ENCODE measurements around the gene FLT1.

FLT1 gene

DNA sequence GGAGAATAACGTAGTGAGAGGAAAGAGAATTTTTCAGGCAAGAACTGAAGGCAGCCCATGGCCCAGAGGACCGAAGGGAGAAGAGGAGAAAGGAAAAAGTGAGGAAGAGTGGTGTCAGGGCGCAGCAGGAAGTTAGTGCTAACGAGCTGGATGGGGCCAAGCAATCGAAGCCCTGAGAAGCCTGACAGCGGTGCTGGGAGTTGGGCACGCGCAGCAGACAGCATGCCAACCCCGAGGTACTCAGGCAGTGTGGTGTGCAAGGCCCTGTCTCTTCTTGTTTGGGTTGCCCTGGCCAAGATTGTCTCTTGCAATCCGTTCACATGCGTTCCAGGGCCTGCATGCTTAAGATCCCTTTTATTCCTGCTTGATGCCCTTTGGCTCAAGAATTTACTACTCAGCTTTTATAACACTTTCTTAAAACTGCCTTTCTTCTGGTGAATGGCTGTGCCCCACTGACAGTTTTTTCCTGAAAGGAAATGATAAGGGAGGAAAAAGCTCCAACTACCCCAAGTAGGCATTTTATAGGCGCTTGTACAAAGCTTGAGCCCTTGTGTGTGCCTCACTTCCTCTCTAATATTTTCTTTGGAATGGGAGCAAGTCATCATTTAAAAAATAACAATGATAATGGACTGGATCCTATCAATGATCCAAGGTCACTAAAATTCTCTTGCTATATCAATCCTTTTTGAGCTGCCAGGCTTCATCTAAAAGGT is 115.4 kb downstream of the FLT1 start:
- DNase-seq (ENCODE audit: low read depth), result no peak

DNA sequence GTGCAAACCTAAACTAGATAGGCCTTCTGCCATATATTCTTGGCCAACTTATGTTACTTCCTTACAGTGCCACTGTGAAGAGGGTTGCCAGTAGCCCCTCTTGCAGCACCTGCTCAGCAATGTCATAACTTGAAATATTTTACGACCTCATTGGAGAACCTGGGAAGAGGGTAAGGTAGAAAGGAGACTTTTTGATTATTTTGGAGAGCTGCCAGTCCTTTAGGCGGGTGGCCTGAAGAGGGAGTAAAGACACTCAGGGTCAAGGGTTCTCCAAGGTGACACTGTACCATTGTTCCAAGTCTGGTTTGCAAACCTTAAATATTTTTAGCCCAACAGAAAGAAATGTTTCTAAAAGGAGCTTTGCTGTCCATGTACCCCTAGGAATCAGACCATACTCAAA is 118.3 kb downstream of the FLT1 start:
- DNase-seq (ENCODE audit: low read depth), result no peak

GRCh38 chr13:28375250-28375930 is 119.5 kb downstream of the FLT1 start:
- DNase-seq (ENCODE audit: low read depth), result no peak

DNA sequence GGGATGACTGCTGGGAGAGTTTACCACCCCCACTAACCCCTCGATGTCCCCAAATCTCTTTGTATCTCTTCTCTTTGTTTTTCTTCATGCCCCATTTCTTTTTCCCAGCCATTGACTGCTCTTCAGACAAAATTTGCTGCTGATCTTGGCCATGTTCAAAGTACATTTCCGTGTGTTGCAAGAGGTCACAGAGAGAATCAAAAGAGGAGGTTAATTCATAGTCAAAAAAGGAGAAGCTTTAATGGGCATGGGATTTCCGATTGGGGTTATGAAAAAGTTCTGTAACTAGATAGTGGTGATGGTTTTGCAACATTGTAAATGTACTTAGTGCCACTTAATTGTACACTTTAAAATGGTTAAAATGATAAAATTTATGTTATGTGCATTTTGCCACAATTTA is 121.1 kb downstream of the FLT1 start:
- no peak for DNase-seq (ENCODE audit: low read depth)

DNA sequence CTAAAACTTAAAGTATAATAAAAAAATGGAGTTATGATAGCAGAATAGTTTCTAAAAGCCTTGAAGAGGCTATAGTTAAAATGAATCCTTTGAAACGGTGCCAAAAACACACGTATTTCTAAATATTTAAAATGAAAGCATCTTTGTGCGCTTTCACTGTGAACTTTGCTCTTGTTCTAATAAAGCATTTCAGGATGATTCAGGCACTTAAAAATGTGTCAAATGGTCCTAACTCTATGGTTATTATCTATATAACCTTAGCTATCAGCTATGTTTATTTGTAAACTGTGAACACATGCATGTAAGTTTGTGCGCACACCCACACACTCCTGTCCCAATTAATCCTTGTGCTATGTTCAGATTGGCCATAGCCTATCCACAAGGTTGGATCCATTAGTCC is 124.5 kb downstream of the FLT1 start:
- no peak for DNase-seq (ENCODE audit: low read depth)

GRCh38 chr13:28358708-28359107 is 136.2 kb downstream of the FLT1 start:
- DNase-seq (ENCODE audit: low read depth), result no peak

- DNase-seq (ENCODE audit: low read depth), result no peak
These were observed 137.0 kb downstream of the FLT1 start for GRCh38 chr13:28357911-28358433.

DNA sequence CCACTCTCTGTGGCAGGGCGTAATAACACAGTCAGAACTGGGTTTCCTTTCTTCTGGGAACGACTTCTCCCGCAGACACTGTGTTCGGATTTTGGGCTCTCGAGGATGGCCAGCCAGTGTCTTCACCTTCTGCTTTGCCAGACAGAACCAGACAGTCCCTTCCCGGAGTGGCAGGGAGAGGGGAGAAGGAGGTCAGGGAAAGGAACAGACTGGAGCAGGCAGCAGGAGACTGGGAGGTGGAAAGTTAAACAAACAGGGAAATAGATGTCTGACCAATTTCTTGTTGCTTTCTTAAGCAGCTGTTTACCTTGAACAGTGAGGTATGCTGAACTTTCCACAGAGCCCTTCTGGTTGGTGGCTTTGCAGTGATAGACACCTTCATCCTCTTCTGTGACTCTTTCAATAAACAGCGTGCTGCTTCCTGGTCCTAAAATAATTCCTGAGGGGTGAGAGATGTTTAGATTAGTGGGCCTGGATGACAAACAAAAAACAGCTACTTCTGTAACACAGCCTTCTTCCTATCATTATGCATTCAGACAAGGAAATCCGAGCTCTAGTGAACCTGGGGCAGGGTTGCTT is 137.6 kb downstream of the FLT1 start:
- DNase-seq (ENCODE audit: low read depth), result no peak

DNA sequence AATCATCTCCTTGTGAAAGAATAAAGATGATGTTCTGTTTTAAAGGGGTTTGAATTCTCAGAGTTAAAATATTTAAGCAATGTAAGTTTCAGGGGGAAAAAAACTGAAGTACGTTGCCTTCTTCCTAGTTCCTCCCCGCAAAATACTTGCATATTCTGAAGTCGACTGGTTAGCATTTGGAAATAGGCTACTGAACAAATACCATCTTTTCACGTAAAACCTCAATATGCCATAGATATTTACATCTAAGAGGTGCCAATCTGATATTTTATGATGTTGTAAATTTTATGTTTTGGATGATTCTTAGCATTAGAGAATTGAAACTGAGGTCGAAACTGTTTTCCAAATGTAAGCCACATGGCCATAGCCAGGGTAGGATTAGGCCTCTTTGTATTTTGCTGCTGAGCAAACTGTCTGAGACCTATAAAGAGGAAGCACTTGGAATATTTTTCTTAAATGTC is 138.3 kb downstream of the FLT1 start:
- DNase-seq (ENCODE audit: low read depth), result no peak

- DNase-seq (ENCODE audit: low read depth), result no peak
These were observed 139.0 kb downstream of the FLT1 start for GRCh38 chr13:28355822-28356371.

GRCh38 chr13:28355046-28355821 is 139.7 kb downstream of the FLT1 start:
- DNase-seq (ENCODE audit: low read depth), result no peak

DNA sequence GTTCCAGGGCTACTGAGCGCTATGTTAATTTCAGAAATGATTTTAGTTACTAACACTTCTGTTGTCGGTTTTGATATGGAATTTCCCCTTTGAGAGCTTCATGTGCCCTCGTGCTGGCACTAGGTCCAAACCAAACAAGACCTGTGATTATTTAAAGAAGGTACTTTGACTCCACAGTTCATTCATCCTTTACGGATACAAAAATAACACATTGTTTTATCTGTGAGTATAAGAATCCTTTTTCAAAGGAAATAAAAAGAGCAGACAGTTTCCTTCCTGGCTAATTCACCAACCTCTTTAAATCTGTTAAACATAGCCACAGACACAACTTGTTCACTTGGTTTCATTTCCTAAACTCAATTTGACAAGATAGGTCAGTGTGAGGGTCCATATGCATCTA is 141.2 kb downstream of the FLT1 start:
- no peak for DNase-seq (ENCODE audit: low read depth)

DNA sequence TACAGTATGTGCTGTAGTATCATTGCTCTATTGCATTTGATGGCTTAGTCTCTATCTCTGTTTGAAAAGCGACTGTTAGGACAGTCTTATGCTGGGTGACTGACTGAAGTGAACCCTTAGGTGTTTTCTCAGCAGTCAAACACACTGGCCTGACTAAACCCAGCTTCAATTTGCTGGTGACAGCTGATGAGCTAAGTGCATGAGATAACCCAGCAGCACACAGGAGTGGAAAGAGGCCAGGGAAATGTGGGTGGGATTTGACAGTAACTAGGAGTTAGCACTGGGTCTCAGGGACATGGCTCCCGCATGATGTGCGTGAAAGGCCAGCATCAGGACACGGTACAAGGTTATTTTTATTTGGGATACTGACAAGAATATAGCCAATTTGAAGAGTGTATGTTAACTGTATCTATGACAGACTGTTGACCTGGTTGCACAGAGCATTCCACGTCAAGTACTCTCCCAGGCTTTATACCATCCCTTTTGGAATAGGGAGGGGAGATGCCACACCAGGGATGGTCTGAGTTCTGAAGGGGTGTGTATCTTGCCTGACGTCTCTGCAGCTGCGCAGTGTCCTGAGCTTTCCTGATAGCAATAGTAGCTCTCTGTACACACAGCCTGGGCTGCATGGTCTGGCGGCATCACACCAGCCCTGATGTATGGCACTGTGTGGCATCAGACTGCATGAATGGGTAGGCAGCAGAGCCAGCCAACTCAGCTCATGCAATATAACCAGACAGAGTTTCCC is 144.8 kb downstream of the FLT1 start:
- DNase-seq (ENCODE audit: low read depth), result no peak

DNA sequence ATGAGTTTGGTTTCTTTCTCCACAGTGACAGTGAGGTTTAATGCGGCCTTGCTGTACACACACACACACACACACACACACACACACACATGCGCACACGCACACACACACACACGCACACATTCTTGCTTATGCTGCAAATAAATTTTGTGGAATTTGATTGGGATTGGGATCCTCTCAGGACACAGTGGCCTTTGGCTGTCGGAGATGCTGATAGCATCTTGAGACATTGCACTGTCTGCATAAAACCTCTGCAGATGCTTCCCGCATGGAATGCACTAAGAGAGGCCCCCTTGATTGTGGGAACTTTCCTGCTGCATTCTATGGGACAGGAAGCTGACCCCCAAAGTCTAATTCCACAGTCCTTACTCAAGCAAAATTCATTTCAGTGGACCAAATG is 145.6 kb downstream of the FLT1 start:
- no peak for DNase-seq (ENCODE audit: low read depth)

GRCh38 chr13:28347456-28348371 is 147.2 kb downstream of the FLT1 start:
- DNase-seq (ENCODE audit: low read depth), result no peak

DNA sequence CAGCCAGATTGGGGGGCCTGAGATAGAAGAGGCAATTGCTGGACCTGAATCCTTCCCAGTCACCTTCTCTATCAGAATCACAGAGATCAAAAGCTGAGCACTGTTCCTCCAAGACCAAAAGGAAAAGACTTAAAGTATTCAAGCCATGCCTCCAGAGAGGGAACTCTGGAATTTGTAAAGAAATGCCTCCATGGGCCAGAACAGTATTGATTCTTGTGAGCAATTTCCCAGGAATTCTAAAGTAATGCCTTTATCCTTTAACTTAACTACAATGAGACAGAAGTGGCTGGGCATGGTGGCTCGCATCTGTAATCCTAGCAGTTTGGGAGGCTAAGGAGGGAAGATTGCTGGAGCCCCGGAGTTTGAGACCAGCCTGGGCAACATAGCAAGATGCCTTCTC is 148.8 kb downstream of the FLT1 start:
- no peak for DNase-seq (ENCODE audit: low read depth)

DNA sequence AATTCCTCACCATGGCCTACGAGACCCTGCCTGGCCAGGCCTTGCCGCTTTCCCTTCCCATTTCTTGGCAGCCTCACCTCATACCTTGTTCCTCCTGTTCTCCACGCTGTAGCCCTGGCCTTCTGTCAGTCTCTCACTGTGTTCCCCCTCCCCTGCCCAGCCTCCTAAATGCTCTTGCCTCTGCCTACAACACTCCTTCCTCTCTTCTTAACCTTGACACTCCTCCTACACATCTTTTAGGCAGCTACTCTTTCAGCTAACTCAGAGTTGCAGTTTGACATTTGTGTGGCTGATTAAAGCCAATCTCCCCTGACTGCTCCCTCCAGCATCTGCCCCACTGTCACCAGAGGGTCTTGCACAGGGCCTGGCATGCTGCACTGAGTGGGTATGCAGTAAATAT is 150.8 kb downstream of the FLT1 start:
- DNase-seq (ENCODE audit: low read depth), result no peak

- DNase-seq (ENCODE audit: low read depth), result no peak
These were observed 152.7 kb downstream of the FLT1 start for GRCh38 chr13:28342251-28342650.

- DNase-seq (ENCODE audit: low read depth), result no peak
These were observed 154.6 kb downstream of the FLT1 start for GRCh38 chr13:28340272-28340793.

DNA sequence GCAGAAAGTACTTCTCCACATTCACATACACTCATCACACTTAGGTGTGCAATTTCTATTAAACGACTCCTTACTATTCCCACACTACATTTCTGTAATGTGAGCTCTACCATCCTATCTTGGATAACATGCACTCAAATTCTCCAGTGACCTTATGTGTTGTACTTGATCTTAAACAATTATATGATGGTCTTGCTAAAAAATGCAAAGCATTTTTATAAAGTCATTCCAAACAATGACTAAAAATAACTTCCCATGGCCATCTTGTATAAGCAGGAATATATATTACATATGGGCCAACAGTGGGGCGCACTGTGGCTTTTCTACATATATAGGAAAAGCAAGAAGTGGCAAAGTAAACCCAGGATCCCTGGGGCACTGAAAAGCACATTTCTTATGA is 155.5 kb downstream of the FLT1 start:
- DNase-seq (ENCODE audit: low read depth), result no peak

Data from stimulated activated CD8-positive, alpha-beta memory T cell treated with anti-CD3 and anti-CD28 coated beads, Interleukin-15, amount 100 ng/mL, for 1 hour (primary cell).